Stimulated activated CD4-positive, alpha-beta T cell treated with anti-CD3 and anti-CD28 coated beads, Interleukin-1b, Interleukin-23, amount 100 ng/mL, for 1 hour (primary cell): ENCODE results near the gene MTR.
A peak's percentile ranks its signal among the peaks of the same experiment; 100 is the strongest.

Experiments
- DNase-seq, 2 donors: peaks; one replicate each; pipeline ENCODE4 v3.0.0-alpha.2; 2020; ENCODE audit warnings: low read depth in 2 of 2

MTR gene

DNA sequence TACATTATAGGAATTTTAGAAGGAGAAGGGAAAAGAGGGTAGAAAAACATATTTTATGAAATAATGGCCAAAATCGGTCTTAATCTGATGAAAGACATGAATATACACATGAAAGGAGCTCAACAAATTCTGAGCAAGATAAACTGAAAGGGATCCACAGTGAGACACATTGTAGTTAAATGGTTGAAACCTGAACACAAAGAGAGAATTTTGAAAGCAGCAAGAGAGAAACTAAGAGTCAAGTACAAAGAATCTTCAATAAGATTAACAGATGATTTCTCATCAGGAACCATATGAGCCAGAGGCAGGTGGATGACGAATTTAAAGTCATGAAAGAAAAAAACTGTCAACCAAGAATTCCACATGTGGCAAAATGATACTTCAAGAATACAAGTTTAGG lies 15.8 kb upstream of the MTR start:
- no peak for DNase-seq

DNA sequence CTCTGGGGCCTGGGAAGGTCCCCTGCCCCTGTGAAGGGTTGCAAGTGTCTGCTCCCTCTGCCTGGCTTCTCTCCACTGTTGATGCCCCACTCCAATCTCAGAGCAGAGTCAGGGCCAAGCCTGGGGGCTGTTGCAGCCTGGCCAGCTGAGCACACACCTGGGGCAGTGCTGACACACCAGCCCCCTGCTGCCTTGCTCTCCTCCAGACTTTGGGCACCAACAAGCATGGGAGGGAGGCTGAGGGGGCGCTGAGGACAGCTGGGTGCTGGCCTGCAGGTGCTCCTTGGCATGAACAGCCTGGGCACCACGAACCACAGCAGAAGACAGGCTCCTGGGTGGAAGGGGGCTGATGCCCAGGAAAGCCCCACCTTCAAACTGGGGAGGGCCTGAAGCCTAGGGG lies 9.6 kb upstream of the MTR start:
- DNase-seq = no peak

DNA sequence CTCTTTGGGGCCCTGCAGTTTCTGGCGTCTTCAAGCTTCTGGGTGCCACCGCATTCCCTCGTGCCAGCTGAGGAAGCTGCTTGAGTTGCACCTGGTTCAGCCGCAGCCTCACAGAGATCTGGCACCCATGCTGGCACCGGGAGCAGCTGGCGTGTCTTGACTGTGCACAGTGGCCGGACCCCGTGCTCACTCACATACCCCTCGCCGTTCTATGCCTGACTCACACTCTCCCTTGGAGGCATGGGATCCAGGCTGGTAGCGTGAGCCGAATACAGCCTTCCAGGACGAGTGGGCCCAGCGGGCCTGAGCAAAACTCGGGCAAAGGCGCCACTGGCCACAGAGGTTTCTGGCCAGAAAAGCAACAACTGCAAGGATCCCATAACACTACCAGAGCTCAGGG lies 8.6 kb upstream of the MTR start:
- no peak for DNase-seq

DNA sequence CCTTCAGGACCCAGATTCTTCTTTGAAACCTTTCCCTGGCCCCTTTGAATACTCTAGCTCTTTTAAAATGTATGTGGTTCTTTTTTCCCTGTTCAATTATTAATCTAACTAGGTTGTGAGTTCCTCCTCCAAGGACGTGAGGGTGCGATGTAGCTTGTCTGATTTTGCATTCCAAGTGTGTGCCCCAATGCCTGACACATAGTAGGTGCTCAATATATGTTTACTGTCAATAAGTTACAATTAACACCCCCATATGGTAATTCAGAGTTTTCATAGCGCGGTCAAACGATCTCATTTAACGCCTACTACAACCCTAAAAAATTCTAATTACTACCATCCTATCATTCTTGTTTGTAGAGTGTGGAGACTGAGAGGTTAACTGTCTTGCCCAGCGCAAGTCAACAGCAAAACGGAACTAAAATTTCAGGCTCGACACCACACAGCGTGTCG lies 482 bp upstream of the MTR start:
- no peak for DNase-seq

DNA sequence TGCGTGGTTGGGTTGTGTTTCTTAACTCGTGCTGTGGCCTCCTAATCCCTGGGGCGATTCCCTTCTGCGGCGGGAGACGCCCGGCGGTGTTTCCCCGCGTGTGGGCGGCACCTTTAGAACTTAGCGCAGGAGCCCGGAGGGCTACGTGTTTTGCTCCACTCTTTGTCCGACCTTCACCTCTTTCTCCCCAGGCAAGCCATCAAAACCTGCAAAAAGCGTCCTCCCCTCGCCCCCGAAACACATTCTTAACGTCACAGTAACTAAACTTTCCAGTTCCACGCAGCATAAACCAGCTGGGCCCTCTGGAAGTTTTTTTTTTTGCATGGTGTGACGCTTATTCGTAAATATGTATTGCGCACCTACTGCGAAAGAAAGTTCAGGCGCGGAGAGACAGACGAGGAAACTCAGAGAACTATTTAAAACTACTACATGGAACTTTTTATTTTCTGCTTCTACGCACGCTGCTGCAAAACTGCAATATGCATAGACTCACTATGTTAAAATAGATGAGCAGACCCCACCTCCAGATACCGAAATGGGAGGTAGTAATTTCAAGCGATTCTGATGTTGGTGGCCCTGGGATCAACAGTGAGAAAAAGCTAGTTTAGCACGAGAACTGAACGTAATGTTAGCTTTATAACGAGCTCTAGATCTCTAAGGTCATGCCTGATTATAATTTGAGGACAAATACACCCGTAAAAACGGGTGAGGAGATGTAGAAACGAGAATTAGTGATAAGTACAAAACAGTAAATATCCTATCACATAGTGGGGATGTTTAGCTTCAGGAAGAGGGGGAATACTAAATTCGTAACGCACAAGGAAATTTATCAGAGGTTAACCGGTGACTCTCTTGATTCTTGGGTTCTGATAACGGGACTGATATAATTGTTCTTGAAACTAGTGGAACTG lies 920 bp downstream of the MTR start:
- peak in 1 of 2 donors; percentile 51 for DNase-seq

DNA sequence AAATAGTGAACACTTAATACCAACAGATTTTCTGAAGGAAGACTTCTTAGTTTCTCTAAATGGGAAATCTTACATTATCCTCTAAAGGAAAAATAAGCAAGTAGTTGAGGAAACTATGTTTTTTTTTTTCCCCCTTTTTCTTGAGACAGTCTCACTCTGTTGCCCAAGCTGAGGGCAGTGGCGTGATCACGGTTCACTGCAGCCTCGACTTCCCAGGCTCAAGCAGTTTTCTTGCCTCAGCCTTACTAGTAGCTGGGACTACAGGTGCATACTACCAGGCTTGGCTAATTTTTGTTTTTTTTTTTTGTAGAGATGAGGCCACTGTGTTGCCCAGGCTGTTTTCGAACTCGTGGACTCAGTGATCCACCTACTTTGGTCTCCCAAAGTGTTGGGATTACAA lies 3.9 kb downstream of the MTR start:
- DNase-seq = no peak

DNA sequence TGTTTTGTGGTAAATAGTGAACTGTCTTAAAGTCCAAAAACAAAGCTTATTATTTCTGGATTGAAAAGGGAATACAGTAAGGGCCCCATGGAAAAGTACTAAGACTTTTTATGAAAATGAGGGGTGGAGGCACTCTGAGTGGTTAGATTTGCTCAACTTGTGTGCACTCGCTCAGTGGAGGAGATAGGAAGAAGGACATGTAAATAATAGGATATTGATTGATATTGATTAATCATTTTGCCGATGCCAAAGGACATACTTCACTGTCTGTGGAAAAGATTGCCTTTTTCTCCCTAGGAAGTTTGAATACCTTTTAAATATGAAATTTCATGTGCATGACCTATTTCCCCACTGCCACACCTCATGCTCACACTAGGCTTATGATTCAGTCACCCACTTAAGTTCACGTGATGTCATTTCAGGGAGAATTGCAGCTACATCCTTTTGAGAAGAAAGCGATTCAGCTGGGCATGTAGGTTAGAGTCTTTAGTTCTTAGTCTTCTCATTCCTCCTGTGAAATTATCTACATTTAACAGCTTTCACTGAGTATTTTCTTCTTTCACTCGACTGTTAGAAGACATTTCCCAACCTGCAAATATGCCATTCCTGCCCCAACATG lies 5.0 kb downstream of the MTR start:
- DNase-seq = no peak

DNA sequence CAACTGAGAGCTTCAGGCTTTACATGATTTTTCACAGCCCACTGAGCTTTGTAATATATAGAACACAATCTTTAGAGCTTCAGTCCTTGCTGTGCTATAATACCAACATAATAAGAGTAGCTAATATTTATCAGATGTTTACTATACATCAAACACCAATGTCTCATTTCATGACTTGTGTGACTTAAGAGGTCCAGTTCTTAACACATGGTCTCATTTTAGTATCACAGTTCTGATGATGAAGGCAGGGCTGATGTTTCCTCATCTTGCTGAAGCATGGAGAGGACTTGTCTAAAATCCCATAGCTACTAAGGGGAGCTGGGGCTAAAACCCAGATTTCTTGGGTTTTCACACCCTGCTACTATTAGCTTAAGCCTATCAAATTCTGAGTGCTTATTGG lies 5.5 kb downstream of the MTR start:
- DNase-seq = no peak

DNA sequence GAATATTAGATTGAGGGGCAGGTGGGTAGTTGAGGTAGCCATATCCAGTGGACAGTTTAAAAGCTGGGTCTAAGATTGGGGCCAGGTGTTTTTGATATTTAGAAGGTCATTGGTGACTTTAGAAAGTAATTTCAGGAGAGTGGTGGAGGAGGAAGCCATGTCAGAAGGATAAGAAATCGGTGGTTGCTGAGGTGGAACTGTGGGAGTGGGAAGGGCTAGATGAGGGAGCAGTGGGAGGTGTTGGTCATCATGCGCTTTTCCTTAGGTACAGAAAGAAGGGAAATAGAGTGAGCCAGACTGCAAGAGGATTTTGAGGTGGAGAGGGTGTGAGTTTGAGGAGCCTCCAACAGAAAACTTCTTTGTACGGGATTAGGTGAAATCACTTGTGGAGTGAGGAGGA lies 7.2 kb downstream of the MTR start:
- no peak for DNase-seq

DNA sequence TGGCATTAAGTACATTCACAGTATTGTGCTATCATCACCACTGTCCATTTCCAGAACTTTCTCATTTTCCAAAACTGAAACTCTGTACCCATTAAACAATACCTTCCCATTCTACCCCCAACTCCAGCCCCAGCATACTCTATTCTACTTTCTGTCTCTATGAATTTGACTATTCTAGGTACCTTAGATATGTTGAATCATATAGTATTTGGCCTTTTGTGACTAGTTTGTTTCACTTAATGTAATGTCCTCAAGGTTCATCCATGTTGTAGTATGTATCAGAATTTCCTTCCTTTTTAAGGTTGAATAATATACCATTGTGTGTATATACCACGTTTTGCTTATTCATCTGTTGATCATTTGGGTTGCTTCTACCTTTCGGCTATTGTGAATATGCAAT lies 11.5 kb downstream of the MTR start:
- DNase-seq = no peak

DNA sequence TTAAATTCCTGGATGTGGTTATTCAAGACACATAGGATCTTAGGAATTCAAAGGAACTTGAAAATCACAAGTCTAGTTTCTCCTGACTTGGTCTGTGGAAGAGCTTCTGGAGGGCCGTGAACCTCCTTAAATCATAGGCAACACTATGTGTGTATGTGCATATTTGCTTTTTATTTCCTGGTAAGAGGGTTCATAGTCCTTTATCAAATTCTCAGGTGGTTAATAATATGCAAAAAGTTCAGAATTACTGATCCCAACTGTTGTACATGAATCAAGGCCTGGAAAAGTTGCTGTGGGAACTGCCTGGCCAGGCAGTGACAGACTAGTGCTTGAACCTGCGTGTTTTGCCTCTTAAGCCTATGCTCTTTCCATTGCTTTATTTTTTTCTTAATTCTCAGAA lies 12.9 kb downstream of the MTR start:
- DNase-seq = no peak

DNA sequence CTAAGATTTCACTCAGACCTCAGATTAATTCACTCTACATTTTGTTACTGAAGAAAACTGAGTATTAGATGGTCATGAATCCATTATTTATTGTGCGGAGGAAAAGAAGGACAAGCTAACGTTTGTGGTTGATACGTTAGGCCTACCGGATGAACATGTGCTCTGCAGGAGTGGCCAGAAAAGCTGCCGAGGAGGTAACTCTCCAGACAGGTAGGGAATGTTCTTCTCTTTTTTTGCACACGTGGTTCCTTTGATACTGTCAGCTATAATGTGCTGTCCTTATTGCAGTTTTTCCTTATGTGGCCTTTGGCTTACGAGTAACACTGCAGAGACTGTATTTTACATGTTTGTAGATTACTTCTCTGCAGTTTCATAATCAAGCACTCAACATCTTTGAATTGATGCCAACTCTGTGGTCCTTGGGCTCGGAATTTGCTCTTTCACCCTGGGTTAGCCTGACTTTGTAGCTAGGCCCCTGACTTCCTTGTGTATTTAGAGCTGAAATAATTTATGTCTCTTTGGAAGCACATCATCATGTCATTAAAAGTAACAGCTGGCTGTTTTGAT lies 13.6 kb downstream of the MTR start:
- DNase-seq = no peak

DNA sequence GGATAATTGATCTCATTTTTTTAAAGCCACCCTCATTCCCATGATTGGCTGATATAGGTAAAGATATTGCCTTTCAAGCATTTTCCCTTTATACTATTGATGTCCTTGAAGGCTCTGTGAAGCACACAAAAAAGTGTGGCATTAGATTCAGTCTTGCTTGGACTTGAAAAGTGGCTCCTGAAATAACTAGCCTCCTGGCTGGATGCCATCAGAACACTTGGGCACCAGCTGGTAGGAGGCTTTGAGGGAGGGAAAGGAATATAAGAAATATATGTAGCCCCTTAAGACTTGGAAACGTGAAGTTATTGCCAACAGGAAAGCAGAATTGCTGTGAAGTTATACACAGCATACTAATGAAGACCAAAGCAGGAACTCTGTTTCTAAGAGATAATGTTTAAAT lies 14.1 kb downstream of the MTR start:
- DNase-seq = no peak

DNA sequence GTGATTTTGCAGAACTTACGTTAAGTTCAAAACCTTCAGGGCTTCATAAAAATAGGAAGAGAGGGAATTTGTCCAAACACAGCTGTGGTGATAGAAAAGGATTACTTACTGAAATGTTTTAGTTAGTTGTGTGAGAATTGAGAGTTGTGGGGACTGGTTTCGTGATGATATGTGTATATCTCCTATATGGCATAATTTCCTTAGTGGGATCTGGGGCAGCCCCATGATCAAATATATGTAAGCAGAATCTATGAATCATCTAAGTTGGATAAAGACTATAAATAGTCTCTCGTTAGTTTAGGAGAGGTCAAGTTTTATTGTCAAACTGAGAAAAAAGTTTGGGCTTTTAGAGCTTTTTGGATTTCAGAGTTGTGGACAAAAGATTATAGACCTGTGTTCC lies 14.9 kb downstream of the MTR start:
- DNase-seq = no peak

DNA sequence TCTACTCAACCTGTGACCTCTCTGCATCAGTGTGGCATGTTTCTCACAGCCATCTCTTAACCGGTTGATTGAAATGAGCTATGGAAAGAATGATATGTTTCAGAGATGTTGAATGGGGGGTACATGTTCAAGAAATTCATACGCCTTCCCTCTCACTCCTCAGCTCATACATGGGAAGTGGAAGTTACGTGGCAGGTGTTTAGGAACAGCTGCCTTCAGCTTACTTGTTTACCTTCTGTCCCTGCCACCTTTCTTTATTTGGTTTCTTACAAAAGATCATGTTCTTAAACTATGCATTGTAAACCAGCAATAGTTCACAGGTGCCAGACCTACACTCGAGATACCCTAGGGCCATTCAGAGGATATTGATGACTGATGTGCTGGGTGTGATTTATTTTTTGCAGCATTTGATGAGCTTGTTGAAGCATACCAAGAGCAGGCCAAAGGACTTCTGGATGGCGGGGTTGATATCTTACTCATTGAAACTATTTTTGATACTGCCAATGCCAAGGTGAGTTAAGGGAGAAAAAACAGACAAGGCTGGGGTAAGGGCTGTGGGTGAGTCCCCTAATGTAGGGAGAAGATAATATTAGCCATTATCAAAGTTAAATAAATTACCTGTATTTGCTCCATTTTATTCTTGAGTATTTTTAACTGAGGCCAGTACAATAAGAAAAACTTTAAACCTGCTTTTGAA lies 17.4 kb downstream of the MTR start:
- no peak for DNase-seq

DNA sequence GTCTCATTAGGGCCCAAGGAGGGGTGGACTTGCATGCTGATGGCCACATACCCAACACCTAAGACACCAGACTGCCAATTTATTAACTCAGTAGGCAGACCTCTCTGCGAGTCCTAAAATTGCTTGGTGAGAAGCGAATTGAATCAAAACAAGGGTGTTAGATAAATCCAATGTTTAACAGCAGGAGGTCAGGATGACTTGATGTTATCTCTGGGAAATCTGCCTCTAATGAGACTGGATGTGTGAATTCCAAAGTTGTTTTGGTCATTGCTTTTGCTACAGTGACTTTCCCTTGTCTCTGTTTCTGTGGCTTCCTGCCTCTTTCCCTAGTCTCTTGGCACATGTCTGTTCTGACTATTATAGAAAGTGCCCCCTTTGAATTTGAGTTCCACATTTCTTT lies 20.8 kb downstream of the MTR start:
- DNase-seq = no peak

DNA sequence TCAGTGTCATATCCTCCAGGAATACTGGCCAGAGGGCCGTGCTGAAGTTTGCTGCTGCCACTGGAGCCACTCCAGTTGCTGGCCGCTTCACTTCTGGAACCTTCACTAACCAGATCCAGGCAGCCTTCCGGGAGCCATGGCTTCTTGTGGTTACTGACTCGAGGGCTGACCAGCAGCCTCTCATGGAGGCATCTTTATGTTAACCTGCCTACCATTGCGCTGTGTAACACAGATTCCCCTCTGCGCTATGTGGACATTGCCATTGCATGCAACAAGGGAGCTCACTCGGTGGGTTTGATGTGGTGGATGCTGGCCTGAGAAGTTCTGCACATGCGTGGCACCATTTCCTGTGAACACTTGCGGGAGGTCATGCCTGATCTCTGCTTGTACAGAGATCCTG lies 24.8 kb downstream of the MTR start:
- DNase-seq = no peak

DNA sequence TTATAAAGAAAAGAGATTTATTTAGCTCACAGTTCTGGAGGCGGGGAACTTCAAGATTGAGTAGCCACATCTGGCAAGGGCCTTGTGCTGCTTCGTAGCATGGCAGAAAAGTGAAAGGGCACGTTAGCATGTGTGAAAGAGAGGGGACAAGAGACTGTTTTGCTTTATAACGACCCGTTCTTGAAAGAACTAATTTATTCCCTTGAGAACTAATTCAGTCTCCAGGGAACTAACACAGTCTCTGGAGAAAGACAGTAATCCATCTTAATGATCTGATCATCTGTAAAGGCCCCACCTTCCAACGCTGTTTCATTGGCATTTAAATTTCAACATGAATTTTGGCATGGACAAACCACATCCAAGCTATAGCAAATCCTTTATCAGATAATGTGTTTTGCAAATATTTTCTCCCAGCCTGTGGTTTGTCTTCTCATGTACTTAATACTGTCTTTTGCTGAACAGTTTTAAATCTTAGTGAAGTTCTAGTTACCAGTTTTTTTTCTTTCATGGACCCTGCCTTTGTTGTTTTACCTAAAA lies 26.1 kb downstream of the MTR start:
- no peak for DNase-seq

DNA sequence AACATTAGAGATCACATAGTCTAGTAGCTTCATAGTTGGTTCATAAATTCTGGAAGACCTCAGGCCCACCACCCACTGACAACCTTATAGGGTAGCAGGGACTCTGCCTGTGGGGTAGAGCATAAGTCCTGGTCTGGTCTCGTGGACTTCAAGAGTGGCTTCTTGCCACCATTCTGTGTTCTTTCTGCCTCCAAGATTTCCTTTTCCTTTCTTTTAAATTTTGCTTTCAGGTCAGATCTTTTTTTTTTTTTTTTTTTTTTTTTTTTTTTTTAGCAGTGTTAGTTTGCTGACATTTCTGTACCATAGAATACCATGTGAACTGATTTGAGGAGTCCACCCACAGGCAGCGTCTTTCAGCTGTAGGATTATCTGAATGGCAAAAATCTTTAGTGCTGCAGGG lies 28.5 kb downstream of the MTR start:
- DNase-seq = no peak

DNA sequence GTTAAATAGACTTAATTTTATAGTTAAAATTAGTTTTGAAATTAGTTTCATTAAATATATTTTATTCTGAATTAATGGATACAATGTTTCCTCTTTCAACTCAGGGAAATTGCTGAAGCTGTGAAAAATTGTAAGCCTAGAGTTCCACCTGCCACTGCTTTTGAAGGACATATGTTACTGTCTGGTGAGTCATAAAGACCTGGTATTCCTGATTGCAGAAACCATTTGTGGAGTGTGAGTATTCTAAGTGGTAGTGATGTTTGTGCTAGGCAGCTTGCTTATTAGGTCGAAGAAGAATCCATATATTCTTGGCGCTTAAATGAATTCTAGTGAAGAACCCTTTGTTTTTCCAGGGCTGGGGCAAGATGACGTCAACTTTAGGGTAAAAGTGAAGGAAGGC lies 34.0 kb downstream of the MTR start:
- DNase-seq = no peak

DNA sequence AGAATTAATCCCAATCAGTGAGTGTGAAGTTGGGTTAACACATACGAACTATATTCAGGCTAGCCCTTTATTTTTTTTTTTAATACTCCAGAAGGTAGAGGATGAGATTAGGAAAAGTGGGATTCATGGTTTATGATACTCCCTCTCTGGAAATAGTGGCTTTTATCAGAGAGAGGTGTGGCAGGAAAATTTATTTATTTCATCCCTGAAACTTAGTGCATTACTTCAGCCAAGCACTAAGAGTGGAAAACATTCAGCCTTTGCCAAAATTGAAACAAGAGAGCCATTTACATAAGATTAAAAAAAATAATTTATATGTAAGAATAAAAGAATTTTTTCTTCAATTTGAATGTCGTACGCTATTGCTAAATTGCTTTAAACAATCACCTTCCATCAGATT lies 35.0 kb downstream of the MTR start:
- no peak for DNase-seq

DNA sequence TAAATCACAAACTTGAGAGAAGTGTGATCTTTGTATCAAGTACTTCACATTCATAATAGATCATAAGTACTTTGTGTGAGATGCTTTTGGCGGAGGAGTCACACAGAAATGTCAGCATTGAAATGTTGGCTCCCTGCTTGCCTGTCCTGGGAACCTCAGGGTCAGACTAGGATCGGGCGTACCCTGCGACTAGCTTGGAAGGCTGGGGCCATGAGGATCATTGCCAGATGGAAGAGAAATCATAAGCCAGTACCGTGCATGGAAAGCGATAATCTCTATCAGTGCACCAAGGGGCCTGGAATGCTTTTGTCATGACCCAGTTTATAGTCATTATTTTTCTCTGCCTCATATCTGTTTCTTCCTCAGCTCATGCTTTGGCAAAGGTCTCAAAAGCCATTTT lies 35.5 kb downstream of the MTR start:
- DNase-seq = no peak
